Measurements from ENCODE around the gene TWIST2.

DNA sequence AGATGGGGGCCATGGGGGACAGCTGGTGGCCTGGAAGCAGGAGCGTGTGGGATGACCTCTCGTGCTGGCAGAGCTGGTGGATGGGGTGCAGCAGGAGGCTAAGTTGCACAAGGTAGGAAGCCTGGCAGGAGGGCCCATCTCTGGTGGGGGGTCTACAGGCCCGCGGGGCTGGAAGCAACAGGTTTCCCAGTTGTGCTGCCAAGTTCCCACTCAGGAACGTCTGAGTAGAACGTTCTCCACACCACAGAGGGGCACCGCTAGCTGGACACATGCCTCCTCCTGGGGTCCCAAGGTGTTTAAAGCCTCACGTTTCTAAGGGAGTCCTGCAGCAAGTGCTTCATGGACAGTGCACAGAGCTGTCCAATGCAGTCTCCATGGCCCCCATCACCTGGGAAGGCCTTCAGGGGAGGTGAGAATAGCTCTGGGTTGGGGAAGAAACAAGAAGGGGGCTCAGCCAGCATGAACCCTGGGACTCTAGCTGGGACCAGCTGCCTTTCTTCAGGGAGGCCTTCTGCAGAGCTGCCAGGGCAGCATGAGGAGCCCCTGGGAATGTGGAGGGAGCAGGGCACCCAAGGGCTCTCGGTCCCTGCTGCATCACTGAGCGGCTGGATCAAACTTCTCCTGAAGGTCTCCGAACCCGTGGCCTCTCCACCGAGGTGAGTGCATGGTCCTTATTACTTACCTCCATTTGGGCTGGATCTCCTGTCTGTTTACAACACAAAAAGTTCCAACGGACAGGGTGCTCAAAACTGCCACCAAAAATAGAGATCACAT is 80.0 kb downstream of the TWIST2 start:
- no peak for TF ChIP-seq SMC3 (conservative IDR thresholded peaks at IDR 0.05; ENCODE audit: poor library complexity)
- TF ChIP-seq, protein P1, sequence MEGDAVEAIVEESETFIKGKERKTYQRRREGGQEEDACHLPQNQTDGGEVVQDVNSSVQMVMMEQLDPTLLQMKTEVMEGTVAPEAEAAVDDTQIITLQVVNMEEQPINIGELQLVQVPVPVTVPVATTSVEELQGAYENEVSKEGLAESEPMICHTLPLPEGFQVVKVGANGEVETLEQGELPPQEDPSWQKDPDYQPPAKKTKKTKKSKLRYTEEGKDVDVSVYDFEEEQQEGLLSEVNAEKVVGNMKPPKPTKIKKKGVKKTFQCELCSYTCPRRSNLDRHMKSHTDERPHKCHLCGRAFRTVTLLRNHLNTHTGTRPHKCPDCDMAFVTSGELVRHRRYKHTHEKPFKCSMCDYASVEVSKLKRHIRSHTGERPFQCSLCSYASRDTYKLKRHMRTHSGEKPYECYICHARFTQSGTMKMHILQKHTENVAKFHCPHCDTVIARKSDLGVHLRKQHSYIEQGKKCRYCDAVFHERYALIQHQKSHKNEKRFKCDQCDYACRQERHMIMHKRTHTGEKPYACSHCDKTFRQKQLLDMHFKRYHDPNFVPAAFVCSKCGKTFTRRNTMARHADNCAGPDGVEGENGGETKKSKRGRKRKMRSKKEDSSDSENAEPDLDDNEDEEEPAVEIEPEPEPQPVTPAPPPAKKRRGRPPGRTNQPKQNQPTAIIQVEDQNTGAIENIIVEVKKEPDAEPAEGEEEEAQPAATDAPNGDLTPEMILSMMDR (IDR thresholded peaks at IDR 0.05; ENCODE audit: poor library complexity, severe bottlenecking), result no peak
- TF ChIP-seq RAD21 (conservative IDR thresholded peaks at IDR 0.05), result no peak
- TF ChIP-seq EP300 (conservative IDR thresholded peaks at IDR 0.05; ENCODE audit: poor library complexity, severe bottlenecking), result no peak
- no peak for TF ChIP-seq MXI1 (conservative IDR thresholded peaks at IDR 0.05; ENCODE audit: poor library complexity, severe bottlenecking)
- TF ChIP-seq, protein P2, sequence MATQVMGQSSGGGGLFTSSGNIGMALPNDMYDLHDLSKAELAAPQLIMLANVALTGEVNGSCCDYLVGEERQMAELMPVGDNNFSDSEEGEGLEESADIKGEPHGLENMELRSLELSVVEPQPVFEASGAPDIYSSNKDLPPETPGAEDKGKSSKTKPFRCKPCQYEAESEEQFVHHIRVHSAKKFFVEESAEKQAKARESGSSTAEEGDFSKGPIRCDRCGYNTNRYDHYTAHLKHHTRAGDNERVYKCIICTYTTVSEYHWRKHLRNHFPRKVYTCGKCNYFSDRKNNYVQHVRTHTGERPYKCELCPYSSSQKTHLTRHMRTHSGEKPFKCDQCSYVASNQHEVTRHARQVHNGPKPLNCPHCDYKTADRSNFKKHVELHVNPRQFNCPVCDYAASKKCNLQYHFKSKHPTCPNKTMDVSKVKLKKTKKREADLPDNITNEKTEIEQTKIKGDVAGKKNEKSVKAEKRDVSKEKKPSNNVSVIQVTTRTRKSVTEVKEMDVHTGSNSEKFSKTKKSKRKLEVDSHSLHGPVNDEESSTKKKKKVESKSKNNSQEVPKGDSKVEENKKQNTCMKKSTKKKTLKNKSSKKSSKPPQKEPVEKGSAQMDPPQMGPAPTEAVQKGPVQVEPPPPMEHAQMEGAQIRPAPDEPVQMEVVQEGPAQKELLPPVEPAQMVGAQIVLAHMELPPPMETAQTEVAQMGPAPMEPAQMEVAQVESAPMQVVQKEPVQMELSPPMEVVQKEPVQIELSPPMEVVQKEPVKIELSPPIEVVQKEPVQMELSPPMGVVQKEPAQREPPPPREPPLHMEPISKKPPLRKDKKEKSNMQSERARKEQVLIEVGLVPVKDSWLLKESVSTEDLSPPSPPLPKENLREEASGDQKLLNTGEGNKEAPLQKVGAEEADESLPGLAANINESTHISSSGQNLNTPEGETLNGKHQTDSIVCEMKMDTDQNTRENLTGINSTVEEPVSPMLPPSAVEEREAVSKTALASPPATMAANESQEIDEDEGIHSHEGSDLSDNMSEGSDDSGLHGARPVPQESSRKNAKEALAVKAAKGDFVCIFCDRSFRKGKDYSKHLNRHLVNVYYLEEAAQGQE (IDR thresholded peaks at IDR 0.05; ENCODE audit: borderline replicate concordance), result no peak

All from neural cell (in vitro differentiated cells).